Erythroblast (primary cell): ENCODE measurements around the gene MRPL14.

ENCODE experiments used
- GATA1 ChIP-seq: IDR thresholded peaks from 2 replicates; pipeline ENCODE4 v1.6.1; 2011; ENCODE audit warnings: low read depth, mild to moderate bottlenecking, control low read depth, low read length, moderate library complexity
- POLR2A ChIP-seq: IDR thresholded peaks from 2 replicates; pipeline ENCODE4 v1.6.1; 2011; ENCODE audit warnings: mild to moderate bottlenecking, low read length

DNA sequence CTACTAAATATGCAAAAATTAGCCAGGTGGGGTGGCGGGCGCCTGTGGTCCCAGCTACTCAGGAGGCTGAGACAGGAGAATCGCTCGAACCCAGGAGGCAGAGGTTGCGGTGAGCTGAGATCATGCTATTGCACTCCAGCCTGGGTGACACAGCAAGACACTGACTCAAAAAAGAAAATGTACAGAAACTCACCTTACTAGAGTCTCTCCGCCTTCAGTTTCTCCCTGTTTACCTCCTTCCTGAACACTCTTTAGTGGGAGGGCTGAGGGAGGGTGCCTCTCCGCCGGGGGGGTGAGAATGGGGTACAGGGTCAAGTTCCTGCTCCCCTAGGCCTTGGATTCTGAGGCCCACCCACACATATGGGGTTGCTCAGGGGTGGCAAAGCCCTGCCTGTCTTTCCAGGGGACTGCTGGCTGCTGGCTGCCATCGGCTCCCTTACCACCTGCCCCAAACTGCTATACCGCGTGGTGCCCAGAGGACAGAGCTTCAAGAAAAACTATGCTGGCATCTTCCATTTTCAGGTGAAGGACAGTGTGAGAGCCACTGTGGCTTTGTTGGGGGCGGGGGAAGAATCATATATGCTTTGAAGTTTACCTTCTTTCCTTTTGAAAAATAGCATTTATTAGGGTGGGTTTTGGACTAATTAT is 44.8 kb upstream of the MRPL14 start:
- TF ChIP-seq POLR2A = no peak
- TF ChIP-seq GATA1 = no peak
